ENCODE data around the gene ANKFN1.

Gene ANKFN1

GRCh38 chr17:56222255-56222654, 69.0 kb downstream of the ANKFN1 start:
- DNase-seq (ENCODE audit: low read depth): peak; percentile 24
- no peak overlapping the region for H3K4me3 ChIP-seq (ENCODE audit: control insufficient read depth, low read depth, low read length)
- TF ChIP-seq CTCF (conservative IDR thresholded peaks at IDR 0.05; ENCODE audit: control insufficient read depth, insufficient read depth, low read depth, low read length): no peak

GRCh38 chr17:56230660-56231059, 77.4 kb downstream of the ANKFN1 start:
- TF ChIP-seq CTCF (conservative IDR thresholded peaks at IDR 0.05; ENCODE audit: control insufficient read depth, insufficient read depth, low read depth, low read length): no peak
- DNase-seq (ENCODE audit: low read depth): peak; percentile 81
- H3K4me3 ChIP-seq (ENCODE audit: control insufficient read depth, low read depth, low read length): no peak overlapping the region

- no peak for DNase-seq (ENCODE audit: low read depth)
- TF ChIP-seq CTCF (conservative IDR thresholded peaks at IDR 0.05; ENCODE audit: control insufficient read depth, insufficient read depth, low read depth, low read length): no peak
- H3K4me3 ChIP-seq (ENCODE audit: control insufficient read depth, low read depth, low read length): no peak overlapping the region
Observed at GRCh38 chr17:56231252-56231651, 78.0 kb downstream of the ANKFN1 start.

- peak; percentile 26 for TF ChIP-seq CTCF (conservative IDR thresholded peaks at IDR 0.05; ENCODE audit: control insufficient read depth, insufficient read depth, low read depth, low read length)
- no peak overlapping the region for H3K4me3 ChIP-seq (ENCODE audit: control insufficient read depth, low read depth, low read length)
- DNase-seq (ENCODE audit: low read depth): peak; percentile 16
Observed at GRCh38 chr17:56231693-56232092, 78.4 kb downstream of the ANKFN1 start.

- no peak overlapping the region for H3K4me3 ChIP-seq (ENCODE audit: control insufficient read depth, low read depth, low read length)
- TF ChIP-seq CTCF (conservative IDR thresholded peaks at IDR 0.05; ENCODE audit: control insufficient read depth, insufficient read depth, low read depth, low read length): no peak
- no peak for DNase-seq (ENCODE audit: low read depth)
Observed at GRCh38 chr17:56244268-56244890, 91.1 kb downstream of the ANKFN1 start.

DNA sequence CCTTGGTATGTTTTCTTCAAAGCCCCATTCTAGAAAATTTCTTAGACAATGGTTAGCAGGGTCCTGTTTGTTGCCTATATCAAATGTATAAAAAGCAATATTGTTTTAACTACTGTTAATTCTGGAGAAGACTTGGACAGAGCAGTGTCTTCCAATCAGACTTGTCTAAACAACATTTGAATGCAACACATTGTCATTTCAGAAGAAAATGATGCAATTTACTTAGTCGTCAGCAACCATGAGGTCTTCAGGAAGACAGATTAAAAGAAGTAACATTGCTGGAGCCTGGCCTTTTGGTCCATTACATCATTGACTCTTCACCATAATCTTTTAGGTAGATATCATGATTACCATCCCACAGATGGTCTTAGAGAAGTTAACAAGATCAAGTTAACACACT, 94.5 kb downstream of the ANKFN1 start:
- DNase-seq (ENCODE audit: low read depth): no peak
- no peak overlapping the region for H3K4me3 ChIP-seq (ENCODE audit: control insufficient read depth, low read depth, low read length)
- no peak for TF ChIP-seq CTCF (conservative IDR thresholded peaks at IDR 0.05; ENCODE audit: control insufficient read depth, insufficient read depth, low read depth, low read length)

GRCh38 chr17:56257075-56257474, 103.8 kb downstream of the ANKFN1 start:
- TF ChIP-seq CTCF (conservative IDR thresholded peaks at IDR 0.05; ENCODE audit: control insufficient read depth, insufficient read depth, low read depth, low read length): no peak
- DNase-seq (ENCODE audit: low read depth): no peak
- H3K4me3 ChIP-seq (ENCODE audit: control insufficient read depth, low read depth, low read length): no peak overlapping the region

All from fibroblast of mammary gland (primary cell).